ENCODE results near the gene ZNF407.

DNA sequence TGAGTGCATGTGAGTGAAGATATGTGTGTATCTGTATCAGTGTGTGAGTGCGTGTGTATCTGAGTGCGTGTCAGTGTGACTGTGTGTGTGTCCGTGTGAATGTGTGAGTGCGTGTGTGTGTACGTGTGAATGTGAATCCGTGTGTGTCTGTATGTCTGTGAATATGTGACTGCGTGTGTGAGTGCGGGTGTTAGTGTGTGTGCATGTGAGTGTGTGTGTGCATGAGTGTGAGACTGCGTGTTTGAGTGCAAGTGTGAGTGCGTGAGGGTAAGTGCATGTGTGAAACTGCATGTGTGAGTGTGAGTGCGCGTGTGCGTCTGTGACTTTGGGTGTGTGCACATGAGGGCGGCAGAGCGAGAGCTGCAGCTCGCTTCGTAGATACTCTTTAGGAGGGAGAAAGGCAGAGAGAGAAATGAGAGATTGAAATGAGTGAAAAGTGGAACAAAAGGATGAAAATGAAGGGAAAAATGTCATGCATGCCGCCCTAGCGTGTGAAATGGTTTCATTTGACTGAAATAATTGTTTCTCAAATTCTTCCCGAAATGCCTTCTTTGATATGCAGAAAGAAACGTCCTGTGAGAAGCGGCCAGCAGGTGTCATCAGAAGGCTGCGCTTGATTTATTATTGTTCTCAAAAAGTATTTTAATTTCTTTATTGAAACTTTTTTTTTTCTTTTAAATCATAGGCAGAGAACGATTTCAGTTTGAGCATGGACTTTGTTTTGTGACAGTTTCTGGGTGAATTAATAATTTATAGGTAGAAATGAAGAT, 25.6 kb downstream of the ZNF407 start:
- TF ChIP-seq GATA2 (IDR thresholded peaks at IDR 0.05; ENCODE audit: low read depth, low read length) (no peak), GATA3 (IDR thresholded peaks at IDR 0.05; ENCODE audit: low read depth, low read length) (no peak)

Data from SH-SY5Y (cell line).